Inflammatory macrophage (primary cell): Measurements from ENCODE around the gene CAPN2.

Source experiments
- DNase-seq, 2 donors: peaks; one replicate each; pipeline ENCODE4 v3.0.0-alpha.2; 2020 to 2022

Gene CAPN2

GRCh38 chr1:223761411-223761810 is 49.1 kb downstream of the CAPN2 start:
- no peak for DNase-seq

- DNase-seq, result no peak
These were observed 50.9 kb downstream of the CAPN2 start for GRCh38 chr1:223763251-223763650.

GRCh38 chr1:223763881-223764280 is 51.5 kb downstream of the CAPN2 start:
- no peak for DNase-seq

- no peak for DNase-seq
These were observed 52.8 kb downstream of the CAPN2 start for GRCh38 chr1:223765036-223765718.

GRCh38 chr1:223765719-223766340 is 53.5 kb downstream of the CAPN2 start:
- no peak for DNase-seq

- DNase-seq, result no peak
These were observed 58.4 kb downstream of the CAPN2 start for GRCh38 chr1:223770621-223771315.

GRCh38 chr1:223771469-223771813 is 59.1 kb downstream of the CAPN2 start:
- no peak for DNase-seq

GRCh38 chr1:223771814-223772770 is 59.8 kb downstream of the CAPN2 start:
- DNase-seq, result no peak

GRCh38 chr1:223772771-223773160 is 60.4 kb downstream of the CAPN2 start:
- no peak for DNase-seq

GRCh38 chr1:223774134-223774814 is 61.9 kb downstream of the CAPN2 start:
- no peak for DNase-seq

- no peak for DNase-seq
These were observed 62.7 kb downstream of the CAPN2 start for GRCh38 chr1:223775054-223775453.

GRCh38 chr1:223775711-223776074 is 63.4 kb downstream of the CAPN2 start:
- DNase-seq, result no peak

- DNase-seq, result peak; percentile 6 to 37
These were observed 63.9 kb downstream of the CAPN2 start for GRCh38 chr1:223776075-223776814.

- DNase-seq, result no peak
These were observed 64.6 kb downstream of the CAPN2 start for GRCh38 chr1:223776826-223777454.

GRCh38 chr1:223780318-223780717 is 68.0 kb downstream of the CAPN2 start:
- no peak for DNase-seq

GRCh38 chr1:223780949-223781348 is 68.6 kb downstream of the CAPN2 start:
- no peak for DNase-seq

GRCh38 chr1:223783676-223784075 is 71.3 kb downstream of the CAPN2 start:
- DNase-seq, result no peak

GRCh38 chr1:223784541-223784940 is 72.2 kb downstream of the CAPN2 start:
- no peak for DNase-seq

GRCh38 chr1:223785808-223786207 is 73.5 kb downstream of the CAPN2 start:
- DNase-seq, result no peak

- DNase-seq, result no peak
These were observed 76.5 kb downstream of the CAPN2 start for GRCh38 chr1:223788746-223789415.

- DNase-seq, result no peak
These were observed 79.7 kb downstream of the CAPN2 start for GRCh38 chr1:223792046-223792445.
